GM18870 (cell line): ENCODE results near the gene DPF3.

Source experiments
- ATAC-seq: cut with Tn5 transposase; IDR thresholded peaks from one replicate; pipeline ENCODE4 v1.9.1; 2021; ENCODE audit warnings: moderate library complexity; ENCODE audit not compliant: unreplicated experiment

DPF3 gene

DNA sequence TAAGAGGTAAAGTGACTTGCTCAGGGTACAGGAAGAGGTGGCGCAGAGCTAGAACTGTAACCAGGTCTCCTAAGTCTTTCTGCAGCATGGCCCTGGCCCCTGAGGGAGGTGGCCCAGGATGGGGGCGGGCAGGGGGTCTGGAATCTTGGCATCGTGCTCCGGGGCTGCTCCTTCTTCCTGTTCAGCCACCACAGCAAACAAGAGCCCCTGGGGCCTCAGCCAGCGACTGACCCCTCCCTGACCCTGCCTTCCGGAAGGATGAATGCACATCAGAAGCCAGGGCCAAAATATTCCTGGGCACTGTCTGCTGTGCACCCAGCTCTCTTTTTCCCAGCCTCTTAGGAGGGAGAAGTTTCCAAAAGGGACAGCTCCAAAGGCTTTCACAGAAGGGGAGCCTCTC is 242.8 kb downstream of the DPF3 start:
- no peak for ATAC-seq

DNA sequence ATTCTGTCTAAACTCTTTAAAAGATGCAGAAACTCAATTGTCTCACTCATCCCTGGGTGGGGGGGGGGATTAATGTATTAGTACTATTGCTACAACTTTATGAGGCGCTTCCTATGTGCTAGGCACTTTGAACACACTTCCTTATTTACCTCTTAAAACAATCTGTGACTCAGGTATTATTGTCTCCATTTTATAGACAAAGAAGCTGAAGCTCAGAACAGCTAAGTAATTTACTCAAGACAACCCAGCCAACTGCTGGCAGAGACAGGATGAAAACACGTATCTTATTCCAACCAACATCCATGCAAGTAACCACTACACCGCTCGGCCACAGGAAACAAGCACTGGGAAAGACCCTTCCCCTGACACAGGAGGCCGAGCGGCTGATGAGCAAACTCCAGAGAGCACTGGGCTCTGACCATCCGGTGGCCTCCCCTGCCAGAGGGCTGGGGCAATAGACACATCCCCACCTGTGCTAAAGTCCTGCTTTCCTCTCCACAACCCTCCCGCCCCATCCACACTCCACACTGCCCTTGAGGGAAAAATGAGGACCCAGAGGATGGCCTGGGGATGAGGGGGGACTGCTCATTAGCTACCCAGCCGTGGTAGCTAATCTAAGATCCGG is 244.2 kb downstream of the DPF3 start:
- no peak for ATAC-seq

DNA sequence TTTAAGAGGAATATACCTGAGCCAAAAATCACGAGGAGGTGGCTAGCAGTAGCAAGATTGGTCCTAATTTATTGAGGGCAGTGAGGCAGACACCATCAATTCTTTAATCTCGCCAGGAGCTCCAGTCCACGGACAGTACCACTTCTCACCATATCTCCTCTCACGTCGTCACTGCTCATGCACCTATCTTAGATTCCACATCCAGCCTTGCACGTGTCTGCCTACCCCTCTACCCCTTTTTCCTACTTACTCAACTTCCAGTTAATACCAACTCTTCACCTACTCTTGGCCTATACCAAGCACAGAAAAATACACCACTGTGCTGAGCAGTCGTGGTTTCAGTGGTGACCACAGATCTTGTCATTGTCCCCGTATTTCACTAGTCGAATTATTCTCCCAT is 246.1 kb downstream of the DPF3 start:
- ATAC-seq, result no peak

DNA sequence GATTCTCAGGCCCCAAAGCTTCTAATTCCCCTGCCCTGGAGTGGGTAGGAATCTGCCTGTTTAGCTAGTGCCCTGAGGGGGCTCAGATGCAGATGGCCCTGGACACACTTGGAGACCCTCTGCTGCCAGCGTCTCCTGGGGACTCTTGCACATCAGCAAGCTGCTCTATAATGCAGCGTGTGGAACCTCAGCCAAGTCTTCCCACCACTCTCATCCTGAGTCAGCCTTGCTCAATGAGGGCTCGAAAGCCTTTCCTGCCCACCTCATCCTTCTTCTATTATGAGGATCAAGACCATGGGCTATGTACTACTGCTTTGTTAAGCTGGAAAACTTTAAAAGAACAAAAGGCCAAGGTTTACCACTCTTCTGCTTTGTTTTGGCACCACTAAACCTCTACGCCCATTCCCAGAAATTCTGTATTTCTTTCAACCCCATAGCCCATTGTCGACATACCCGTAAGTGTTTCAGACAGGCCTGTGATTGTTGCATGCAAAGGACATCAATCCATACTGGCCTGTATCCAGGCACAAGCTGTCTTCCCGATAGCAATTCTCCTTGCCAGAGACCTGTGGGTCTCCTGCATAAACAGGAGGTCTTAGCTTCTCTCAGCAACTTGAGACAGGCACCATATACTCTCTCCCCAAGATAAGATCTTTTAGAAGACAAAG is 246.9 kb downstream of the DPF3 start:
- no peak for ATAC-seq

DNA sequence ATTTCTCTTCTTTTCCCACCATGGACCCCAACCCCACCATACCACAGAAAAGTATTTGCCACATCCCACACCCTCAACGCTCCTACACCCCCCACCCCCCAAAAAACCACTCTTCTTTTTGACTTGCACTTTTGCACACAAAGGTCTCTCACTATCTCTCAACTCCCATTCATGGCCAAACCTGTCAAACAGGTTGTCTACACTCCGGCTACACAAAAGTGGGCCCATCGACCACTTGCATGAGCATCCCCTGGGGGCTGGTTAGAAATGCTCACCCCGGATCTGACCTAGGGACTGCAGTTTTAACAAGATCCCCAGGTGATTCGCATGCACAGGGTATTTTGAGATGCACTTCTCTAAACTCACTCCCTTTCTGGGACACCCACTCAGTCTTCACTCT is 248.2 kb downstream of the DPF3 start:
- no peak for ATAC-seq

DNA sequence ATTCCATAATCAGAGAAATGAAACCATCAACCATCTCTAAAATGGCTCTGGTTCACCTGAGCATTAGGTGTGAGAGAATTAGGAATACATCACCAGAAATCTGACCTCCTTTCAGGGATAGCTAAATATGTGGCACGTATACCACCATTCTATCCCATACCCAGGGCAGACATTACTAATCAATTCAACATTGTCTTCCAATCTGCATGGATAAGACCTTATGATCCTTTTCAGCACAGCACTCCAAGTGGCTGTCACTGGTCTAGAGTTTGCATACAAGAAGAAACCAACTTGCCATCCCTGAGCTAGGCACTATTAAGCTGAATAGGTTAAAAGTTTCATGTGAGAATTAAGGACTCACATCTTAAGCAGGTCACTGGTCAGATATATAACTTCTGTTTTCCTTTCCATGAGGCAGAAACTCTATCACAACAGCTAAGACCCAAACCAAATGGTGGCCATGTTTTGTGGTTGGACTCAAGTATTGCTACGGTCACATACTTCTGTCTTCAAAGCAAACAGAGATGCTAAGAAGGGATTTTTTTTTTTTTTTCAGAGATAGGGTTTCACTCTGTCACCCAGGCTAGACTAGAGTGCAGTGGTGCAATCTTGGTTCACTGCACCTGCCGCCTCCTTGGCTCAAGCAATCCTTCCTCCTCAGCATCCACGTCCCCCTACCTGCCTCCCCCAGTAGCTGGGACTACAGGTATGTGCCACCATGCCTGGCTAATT is 249.0 kb downstream of the DPF3 start:
- no peak for ATAC-seq

DNA sequence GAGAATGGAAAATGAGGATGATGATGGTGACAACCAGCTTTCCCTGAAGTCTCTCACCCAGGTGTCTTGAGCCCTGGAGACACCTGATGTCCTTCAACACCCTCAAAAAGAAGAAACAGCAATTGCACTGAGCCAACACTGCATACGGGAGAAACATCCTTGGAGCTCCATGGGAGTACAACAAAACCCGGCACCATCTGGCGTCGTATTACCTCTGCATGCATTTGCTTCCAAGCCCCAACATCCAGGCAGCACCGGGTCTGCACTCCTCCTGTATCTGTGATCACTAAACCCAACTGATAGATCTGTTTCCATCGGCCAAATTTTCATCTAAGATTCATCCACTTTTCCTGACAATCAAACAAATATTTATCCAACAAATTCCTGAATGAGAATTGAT is 249.9 kb downstream of the DPF3 start:
- no peak for ATAC-seq

DNA sequence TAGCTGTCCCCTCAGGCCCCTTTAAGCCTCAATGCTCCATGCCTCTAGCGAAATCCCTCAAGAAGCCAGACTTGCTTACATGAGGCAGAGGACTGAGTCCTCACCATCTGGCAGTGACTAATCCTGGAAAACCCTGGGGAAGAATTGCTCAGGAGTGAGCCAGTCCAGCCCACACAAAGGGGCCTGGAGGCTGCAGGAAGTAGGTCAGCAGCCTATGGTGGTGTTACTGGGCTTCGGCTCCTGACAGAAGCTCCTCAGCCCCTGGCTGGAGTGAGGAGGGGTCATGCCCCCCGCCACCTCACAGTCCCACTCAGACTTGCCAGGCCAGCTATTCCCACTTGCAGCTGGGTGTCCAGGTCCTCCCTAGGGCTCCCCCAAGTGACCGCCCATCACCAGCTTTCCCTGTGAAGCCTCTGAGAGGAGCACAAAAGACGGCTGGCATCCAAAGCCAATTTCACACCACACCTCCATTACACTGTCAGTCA is 250.5 kb downstream of the DPF3 start:
- no peak for ATAC-seq

DNA sequence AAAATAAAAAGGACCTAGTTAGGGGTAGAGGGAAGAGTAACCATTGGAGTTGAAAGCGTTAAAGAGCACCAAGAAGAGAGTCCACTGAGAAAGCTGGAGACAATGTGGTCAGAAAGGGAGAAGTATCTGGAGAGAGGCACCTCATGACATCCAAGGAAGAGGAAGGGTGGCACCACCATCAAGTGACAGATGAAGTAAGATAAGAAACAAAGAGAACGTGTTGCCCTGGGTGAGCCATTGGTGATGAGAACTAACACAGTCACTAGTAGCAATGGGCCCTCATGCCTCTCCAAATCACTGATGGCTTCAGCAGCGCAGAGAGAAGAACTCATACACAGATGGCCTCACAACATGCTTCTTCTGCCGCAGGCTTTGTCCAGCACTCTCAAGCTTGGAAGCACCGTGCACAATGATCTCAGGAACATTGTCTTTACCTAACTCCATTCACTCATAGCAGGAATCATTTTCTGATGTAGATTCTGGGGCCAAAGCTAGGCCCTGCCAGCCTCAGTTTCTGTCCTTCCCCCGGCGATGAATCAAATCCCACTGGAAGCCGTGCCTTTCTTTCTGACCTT is 252.9 kb downstream of the DPF3 start:
- no peak for ATAC-seq

DNA sequence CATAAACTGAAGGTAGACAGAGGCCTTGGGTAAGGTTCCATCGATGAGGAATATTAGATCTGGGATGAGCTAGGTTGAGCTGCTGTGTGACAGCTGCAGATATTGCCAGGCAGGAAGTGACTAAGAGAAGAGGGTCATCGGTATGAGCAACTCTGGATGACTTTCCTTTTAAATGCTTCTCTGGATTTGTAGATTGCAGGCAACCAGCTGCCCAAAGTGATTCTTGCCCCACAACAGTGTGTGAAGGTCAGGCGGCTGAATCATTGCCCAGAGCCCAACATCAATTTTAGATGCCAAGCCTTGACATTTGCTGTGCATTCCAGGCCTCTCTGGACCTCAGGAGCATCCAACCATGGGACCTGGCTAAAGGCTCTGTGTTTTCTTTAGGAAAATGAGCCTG is 255.9 kb downstream of the DPF3 start:
- no peak for ATAC-seq

DNA sequence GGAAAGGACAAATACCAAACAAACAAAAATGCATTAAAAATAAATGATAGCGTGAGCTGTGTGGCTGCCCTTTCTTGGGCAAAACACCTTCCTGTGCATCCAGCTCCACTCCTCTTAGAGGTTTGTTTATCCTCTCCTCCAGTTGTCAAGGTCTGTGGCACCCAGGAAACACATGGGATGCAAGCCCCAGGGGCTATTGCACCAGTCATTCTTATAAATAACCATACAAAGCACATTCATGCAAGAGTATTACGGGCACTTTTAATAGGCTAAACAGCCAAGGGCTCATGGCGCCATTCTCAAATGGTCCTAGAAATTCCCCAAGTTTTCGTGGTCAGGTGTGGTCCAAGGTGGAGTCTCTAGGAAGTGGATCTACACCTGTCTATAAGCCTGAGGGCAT is 257.0 kb downstream of the DPF3 start:
- no peak for ATAC-seq

DNA sequence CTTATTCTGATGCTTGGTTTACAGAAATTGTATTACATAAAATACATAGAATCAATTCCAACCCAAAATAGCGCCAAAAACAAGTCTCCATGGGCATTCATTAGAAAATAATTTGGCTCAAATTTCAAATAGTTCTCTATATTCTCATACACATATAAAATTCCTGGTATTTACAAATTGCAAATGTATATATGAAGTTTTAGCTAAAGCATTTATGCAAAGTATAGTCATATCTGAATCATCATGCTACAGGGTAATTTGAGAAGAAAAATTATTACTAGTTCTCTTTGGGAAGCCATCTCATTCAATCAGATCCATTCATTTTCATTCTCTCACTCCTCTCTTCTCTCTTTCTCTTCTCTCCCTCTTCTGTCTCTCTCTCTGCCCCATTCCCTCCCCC is 257.8 kb downstream of the DPF3 start:
- ATAC-seq, result no peak

DNA sequence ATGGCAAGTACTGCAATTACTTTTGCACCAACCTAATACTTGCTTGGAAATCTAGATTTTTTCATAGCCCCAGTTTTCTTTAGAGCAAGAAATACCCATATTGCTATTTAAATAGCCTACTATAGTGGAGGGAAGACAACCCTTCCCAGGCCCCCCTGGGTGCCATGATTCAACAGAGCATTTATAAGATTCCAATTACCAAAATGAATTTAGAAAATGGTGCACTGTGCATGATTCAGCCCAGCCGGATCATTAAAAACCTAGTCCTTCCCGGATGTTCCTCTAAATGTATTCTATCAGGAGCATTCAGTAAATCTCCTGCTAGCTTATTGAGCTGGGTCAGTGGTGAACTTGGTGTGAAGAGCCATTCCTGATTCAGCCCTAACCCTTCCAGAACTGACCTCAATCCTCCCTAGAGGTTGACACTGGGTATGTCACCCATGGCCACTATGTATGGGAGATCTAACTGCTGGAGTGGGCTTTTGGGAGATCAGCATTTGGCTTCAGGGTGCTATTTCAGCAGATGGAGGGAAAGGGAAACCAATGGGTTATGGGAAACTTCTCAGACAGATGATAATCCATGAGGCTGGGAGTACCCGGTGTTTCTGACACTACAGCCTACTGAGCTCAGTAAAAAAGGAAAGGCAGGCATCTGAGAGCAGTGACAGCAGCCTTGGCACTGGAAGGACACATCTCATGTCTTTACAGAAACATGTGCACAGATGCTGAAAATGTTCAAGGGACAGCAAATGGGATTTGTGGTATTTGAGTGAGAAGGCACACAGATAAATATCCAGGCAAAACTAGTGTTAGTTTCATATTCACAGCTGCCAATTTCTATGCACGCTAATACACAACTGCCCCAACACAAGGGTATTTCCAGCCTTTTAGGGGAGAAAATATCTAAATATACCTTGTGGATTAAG is 258.9 kb downstream of the DPF3 start:
- peak; percentile 69 for ATAC-seq

DNA sequence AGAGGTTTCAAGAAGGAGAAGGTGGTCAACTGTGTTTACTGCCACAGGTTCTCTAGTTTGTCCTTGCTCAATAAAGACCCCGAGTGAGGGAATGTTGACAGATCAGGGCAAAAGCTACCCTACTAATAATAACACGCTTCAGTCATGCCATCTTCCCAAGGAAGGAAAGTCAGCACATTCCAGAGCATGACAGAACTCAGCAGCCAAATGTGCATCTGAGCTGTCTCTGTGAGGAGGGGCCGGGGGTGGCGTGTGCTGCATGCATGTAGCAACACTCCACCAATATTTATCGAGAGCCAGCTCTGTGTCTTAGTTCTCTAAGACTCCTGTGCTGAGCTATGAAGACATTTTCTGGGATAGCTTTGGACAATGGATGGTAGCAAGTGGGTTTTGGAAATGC is 260.4 kb downstream of the DPF3 start:
- no peak for ATAC-seq

DNA sequence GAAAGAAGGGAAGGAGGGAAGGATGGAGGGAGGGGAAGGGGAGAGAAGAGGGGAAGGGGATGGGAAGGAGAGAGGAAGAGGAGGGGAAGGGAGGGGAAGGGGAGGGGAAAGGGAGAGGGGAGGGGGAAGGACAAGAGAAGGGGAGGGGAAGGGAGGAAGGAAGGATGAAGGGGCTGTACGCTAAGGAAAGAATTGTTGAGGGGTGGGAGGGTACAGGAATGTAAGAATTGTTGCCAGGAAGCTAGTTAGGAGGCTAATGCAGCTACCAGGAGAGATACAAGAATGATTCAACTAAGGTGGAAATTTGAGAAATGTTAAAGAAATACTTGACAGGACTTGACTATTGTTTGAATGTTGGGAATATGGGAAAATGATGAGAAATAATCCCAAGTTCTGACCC is 261.2 kb downstream of the DPF3 start:
- no peak for ATAC-seq

DNA sequence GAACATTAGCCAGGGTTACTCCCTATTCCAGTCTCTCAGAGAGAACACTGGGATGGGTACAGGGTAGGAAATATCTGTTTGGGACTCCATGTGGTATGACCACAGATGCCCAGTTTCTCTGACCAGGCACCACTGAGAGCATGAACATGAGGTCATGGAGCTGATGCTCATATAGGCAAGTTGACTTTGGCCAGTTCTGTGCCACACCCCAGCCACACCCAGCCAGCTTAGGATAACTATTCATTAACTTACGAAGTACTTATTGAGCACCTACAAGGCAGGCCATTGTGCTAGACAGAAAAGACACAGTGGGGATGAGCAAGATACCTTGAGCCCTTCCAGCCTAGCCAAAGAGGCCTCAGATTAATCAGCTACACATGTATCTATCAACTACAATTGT is 262.5 kb downstream of the DPF3 start:
- no peak for ATAC-seq

DNA sequence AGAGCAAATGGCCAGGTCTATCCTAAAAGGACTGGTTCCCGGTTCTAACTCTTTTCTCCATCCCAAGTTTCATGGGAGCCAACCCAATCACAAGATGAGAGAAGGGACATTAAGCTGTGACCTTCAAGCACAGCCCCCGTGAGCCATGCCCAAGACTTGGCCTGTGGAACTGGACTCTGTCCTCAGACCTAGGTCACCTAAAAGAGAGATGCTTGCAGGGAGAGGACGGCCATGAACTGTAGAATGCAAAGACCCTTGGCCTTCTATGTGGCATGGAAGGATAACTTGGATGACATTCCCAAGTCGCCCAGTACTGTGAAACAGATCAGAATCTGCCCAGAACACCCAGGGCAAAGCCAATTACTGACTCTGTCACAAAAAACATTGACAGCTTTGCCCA is 263.5 kb downstream of the DPF3 start:
- no peak for ATAC-seq

DNA sequence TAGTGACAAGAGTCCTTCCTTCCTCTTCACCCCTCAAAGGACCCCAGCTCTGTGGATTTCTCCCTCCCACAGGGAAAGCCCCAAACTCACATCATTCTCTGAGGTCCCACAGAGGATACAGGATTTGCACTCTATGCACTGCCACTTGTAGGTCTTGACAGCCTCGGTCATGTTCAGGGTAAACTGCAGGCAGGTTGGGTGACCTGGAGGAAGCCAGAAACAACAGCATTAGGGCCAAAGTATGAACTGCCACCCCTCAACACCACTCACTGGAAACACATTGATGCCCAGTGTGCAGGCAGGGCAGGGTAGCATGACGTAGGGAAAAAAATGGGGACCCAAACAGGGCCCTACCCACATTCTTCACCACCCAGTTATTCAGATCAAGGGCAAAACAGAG is 264.4 kb downstream of the DPF3 start:
- ATAC-seq, result no peak

DNA sequence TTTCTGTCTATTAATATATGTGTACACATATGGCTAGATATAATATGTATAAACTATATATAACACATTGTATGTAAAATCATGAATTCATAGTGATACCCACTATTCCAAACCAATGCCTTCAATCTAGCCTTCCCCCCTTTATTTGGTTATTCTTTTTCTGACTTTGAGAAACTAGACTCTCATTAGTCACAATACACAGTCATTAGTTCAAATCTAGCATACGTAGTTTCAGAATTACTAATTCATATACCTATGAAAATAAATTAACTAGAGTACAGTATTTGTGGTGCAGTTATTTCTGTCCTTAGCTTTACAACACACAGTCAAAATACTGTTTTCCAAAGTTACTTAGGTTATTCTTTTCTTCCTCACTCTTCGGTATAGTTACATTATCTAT is 268.2 kb downstream of the DPF3 start:
- ATAC-seq, result no peak

DNA sequence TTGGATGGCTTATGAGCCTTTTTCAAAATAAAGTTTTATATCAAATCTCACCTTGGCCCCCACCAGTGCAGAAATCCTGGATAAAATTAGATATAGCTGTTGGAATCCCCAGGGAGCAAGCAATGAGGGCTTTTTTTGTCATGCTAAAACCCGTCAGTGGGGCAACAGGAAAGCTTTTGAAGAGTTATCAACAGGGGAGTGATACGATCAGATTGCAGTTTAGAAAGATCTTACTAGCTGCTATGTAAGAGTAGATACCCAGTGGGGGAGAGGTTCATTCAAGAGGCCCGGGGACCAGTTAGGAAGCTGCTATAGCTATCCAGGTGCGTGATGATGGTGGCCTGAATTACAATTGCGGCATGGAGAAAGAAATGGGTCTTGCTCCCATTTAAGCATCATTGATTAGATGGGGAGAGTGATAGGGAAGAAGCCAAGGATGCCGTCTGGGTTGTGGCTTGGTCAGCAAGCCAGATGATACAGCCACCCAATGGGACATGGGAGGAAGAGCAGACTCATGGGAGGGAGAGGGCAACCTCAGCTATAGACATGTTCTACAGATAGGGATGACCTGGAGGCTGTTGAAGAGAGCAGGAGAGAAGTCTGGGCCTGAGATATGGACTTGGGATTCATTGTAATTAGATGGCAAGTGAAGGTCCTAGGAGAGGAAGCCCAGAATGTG is 272.4 kb downstream of the DPF3 start:
- no peak for ATAC-seq
